Left ventricle myocardium inferior (tissue), 1 donor: ENCODE results near the gene NANOS3. TPM values are rescaled to one million over a fixed set of nuclear protein-coding genes. Genes with fewer than 3 reads are reported as not detected.

Experiments
- DNase-seq: peaks from one replicate; pipeline ENCODE4 v3.0.0-alpha.2; 2020
- H3K27ac ChIP-seq: fragments of 200-600 bp; replicated peaks from 2 replicates; pipeline ENCODE4 v1.8.0; 2021
- H3K27me3 ChIP-seq: fragments of 200-600 bp; 2 replicates; pipeline ENCODE4 v1.8.0; 2021; ENCODE audit warnings: low read depth
- H3K36me3 ChIP-seq: fragments of 200-600 bp; 2 replicates; pipeline ENCODE4 v1.8.0; 2021
- H3K4me1 ChIP-seq: fragments of 200-600 bp; 2 replicates; pipeline ENCODE4 v1.8.0; 2021
- H3K4me3 ChIP-seq: fragments of 200-600 bp; 2 replicates; pipeline ENCODE4 v1.8.0; 2021; ENCODE audit warnings: mild to moderate bottlenecking, moderate library complexity
- H3K9me3 ChIP-seq: fragments of 200-600 bp; replicated peaks from 2 replicates; pipeline ENCODE4 v1.8.0; 2021
- CTCF ChIP-seq: fragments of 200-600 bp; IDR thresholded peaks from 2 replicates; pipeline ENCODE4 v1.8.0; 2021; ENCODE audit warnings: antibody characterized with exemption, mild to moderate bottlenecking, borderline replicate concordance
- intact Hi-C: fragments of 100-400 bp; cut with micrococcal nuclease; formaldehyde crosslinking; loops from one replicate; pipeline ENCODE4 v1.11.0; 2022
- long read RNA-seq: library from polyadenylated mRNA; unstranded; transcript quantifications from one replicate; pipeline ENCODE4 v2.0.0, GENCODE V29; 2021
- total RNA-seq: library from RNA; stranded (reverse); fragmentation: NEBNext Ultra II Directional; extraction: Animal tissue kit (Norgen Biotek cat#: 25700); gene quantifications from one replicate; pipeline ENCODE4 v1.2.1, GENCODE V29; 2021
- donor health status: DM: no; HTN: yes; CAD: no; lungs with severe emphysema.

NANOS3 gene
- total RNA-seq = 1.3 TPM
- long read RNA-seq, partial matches to known transcripts = 0 of 1 reads
- long read RNA-seq, other reads (novel, unspliced or antisense) = 1 of 1 reads

- Histone ChIP-seq H3K9me3 (no peaks in the 10 kb centered on the region), H3K27ac (no peak within 1 kb of the TSS), H3K4me3 (no peak within 1 kb of the TSS), H3K36me3 (no peaks in the 10 kb centered on the region), H3K4me1 (peaks cover 30% of the 10 kb centered on the region), H3K27me3 (no peaks in the 10 kb centered on the region)
- TF ChIP-seq CTCF = no peak
- DNase-seq = no peak
- intact Hi-C loops = no loop called here
Measured at GRCh38 chr19:13876834-13877233, at the start of gene NANOS3. NANOS3 (plus strand) TSS chr19:13877134; CDS start chr19:13877249, 115 bp downstream.

GRCh38 chr19:13827656-13828055 lies 49.3 kb upstream of the NANOS3 start:
- no peaks in the 10 kb centered on the region for H3K27me3 ChIP-seq
- H3K36me3 ChIP-seq = peaks cover 35% of the 10 kb centered on the region
- intact Hi-C loops = no loop called here
- H3K4me1 ChIP-seq = peaks cover 16% of the 10 kb centered on the region
- no peak overlapping the region for H3K27ac ChIP-seq
- no peak for TF ChIP-seq CTCF
- no peak overlapping the region for H3K4me3 ChIP-seq
- no peak for DNase-seq
- no peaks in the 10 kb centered on the region for H3K9me3 ChIP-seq

- Histone ChIP-seq H3K4me3 (no peak overlapping the region), H3K4me1 (peaks cover 32% of the 10 kb centered on the region), H3K27ac (no peak overlapping the region), H3K9me3 (no peaks in the 10 kb centered on the region), H3K27me3 (no peaks in the 10 kb centered on the region), H3K36me3 (peaks cover 45% of the 10 kb centered on the region)
- intact Hi-C loops = no loop called here
- no peak for DNase-seq
- no peak for TF ChIP-seq CTCF
Measured at GRCh38 chr19:13830114-13830740, 46.7 kb upstream of the NANOS3 start.

- no peak overlapping the region for H3K27ac ChIP-seq
- no peaks in the 10 kb centered on the region for H3K9me3 ChIP-seq
- peaks cover 40% of the 10 kb centered on the region for H3K4me1 ChIP-seq
- TF ChIP-seq CTCF = no peak
- no peaks in the 10 kb centered on the region for H3K27me3 ChIP-seq
- intact Hi-C loops = no loop called here
- no peak overlapping the region for H3K4me3 ChIP-seq
- H3K36me3 ChIP-seq = peaks cover 43% of the 10 kb centered on the region
- no peak for DNase-seq
Measured at GRCh38 chr19:13830741-13831536, 46.0 kb upstream of the NANOS3 start.

- intact Hi-C loops = no loop called here
- Histone ChIP-seq H3K36me3 (peaks cover 45% of the 10 kb centered on the region), H3K27ac (peak overlapping the region; percentile 42), H3K27me3 (no peaks in the 10 kb centered on the region), H3K9me3 (no peaks in the 10 kb centered on the region), H3K4me1 (peaks cover 48% of the 10 kb centered on the region), H3K4me3 (no peak overlapping the region)
- DNase-seq = no peak
- no peak for TF ChIP-seq CTCF
Measured at GRCh38 chr19:13831537-13832467, 45.1 kb upstream of the NANOS3 start.
